Activated T-helper 1 cell treated with anti-CD3 and anti-CD28 coated beads, Interleukin-2, amount 50 U/mL, for 16 hours (primary cell): ENCODE measurements around the gene ADORA3.
"Not testable (repeated sequence)": the region's sequence is repeated elsewhere in the genome, so short reads cannot be mapped to it uniquely, and the experiment has no call there.

Experiments
- DNase-seq, 2 donors: peaks; one replicate each; pipeline ENCODE4 v3.0.0-alpha.2; 2020; ENCODE audit warnings: low read depth in 1 of 2, low spot score in 1 of 2

ADORA3 gene

GRCh38 chr1:111503585-111504060 lies at the start of gene ADORA3, which contains the start of gene TMIGD3:
ADORA3 (minus strand) TSS chr1:111503633; CDS start chr1:111503354, 279 bp downstream.
TMIGD3 (minus strand) TSS chr1:111503633; CDS start chr1:111503354, 279 bp downstream.
- DNase-seq, result no peak

- DNase-seq, result no peak
These were observed 49.8 kb upstream of the ADORA3 start for GRCh38 chr1:111553196-111553595.

- DNase-seq, result no peak
These were observed 49.2 kb upstream of the ADORA3 start for GRCh38 chr1:111552587-111552986.

- DNase-seq, result no peak
These were observed 48.4 kb upstream of the ADORA3 start for GRCh38 chr1:111551623-111552411.

- DNase-seq, result not testable (repeated sequence)
These were observed 44.4 kb upstream of the ADORA3 start for GRCh38 chr1:111547786-111548185.

GRCh38 chr1:111542187-111542586 lies 38.8 kb upstream of the ADORA3 start:
- no peak for DNase-seq

- DNase-seq, result no peak
These were observed 38.3 kb upstream of the ADORA3 start for GRCh38 chr1:111541721-111542120.

GRCh38 chr1:111540928-111541327 lies 37.5 kb upstream of the ADORA3 start:
- DNase-seq, result no peak

- DNase-seq, result no peak
These were observed 35.1 kb upstream of the ADORA3 start for GRCh38 chr1:111538343-111539025.

- DNase-seq, result no peak
These were observed 32.1 kb upstream of the ADORA3 start for GRCh38 chr1:111535256-111536191.

GRCh38 chr1:111520053-111520452 lies 16.6 kb upstream of the ADORA3 start:
- DNase-seq, result no peak

- DNase-seq, result no peak
These were observed 14.2 kb upstream of the ADORA3 start for GRCh38 chr1:111517469-111518225.

- DNase-seq, result no peak
These were observed 12.6 kb upstream of the ADORA3 start for GRCh38 chr1:111516005-111516535.

GRCh38 chr1:111515291-111516004 lies 12.0 kb upstream of the ADORA3 start:
- DNase-seq, result no peak

- no peak for DNase-seq
These were observed 10.1 kb upstream of the ADORA3 start for GRCh38 chr1:111513410-111514020.

GRCh38 chr1:111512931-111513330 lies 9.5 kb upstream of the ADORA3 start:
- DNase-seq, result no peak

- DNase-seq, result no peak
These were observed 8.9 kb upstream of the ADORA3 start for GRCh38 chr1:111512132-111512889.

GRCh38 chr1:111511370-111511769 lies 7.9 kb upstream of the ADORA3 start:
- DNase-seq, result no peak
